Liver (tissue), 9 donors: Measurements from ENCODE around the gene ZNF775. TPM values are rescaled to one million over a fixed set of nuclear protein-coding genes. Genes with fewer than 3 reads are reported as not detected.

Experiments
- DNase-seq: peaks from one replicate; pipeline ENCODE4 v3.0.0-alpha.2; 2017; ENCODE audit warnings: low spot score
- H3K27ac ChIP-seq, 2 donors: one replicate each; pipeline ENCODE4 v1.7.0; 2013; ENCODE audit warnings: inconsistent platforms in 2 of 2, low read length in 2 of 2, control low read depth in 1 of 2, low read depth in 1 of 2, mild to moderate bottlenecking in 1 of 2
- H3K27me3 ChIP-seq, 4 donors: one replicate each; pipeline versions ENCODE4 v1.6.1 to v1.7.0; 2013; ENCODE audit warnings: low read length in 3 of 4, inconsistent platforms in 1 of 4, mild to moderate bottlenecking in 1 of 4, moderate library complexity in 1 of 4; ENCODE audit not compliant: control insufficient read depth in 4 of 4, insufficient read depth in 4 of 4
- H3K36me3 ChIP-seq, 4 donors: one replicate each; pipeline versions ENCODE4 v1.6.1 to v1.7.0; 2013; ENCODE audit warnings: low read length in 3 of 4, mild to moderate bottlenecking in 3 of 4, low read depth in 1 of 4, moderate library complexity in 1 of 4; ENCODE audit not compliant: control insufficient read depth in 4 of 4, insufficient read depth in 3 of 4
- H3K4me1 ChIP-seq, 4 donors: one replicate each; pipeline versions ENCODE4 v1.6.1 to v1.7.0; 2013; ENCODE audit warnings: low read length in 3 of 4, mild to moderate bottlenecking in 3 of 4, moderate library complexity in 1 of 4; ENCODE audit not compliant: control insufficient read depth in 4 of 4, insufficient read depth in 4 of 4
- H3K4me3 ChIP-seq, 3 donors: one replicate each; pipeline versions ENCODE4 v1.6.1 to v1.7.0; 2013; ENCODE audit warnings: low read length in 3 of 3, control low read depth in 1 of 3, low read depth in 1 of 3, mild to moderate bottlenecking in 1 of 3
- H3K9ac ChIP-seq, 2 donors: one replicate each; pipeline ENCODE4 v1.7.0; 2013; ENCODE audit warnings: low read length in 2 of 2, mild to moderate bottlenecking in 2 of 2, moderate library complexity in 2 of 2, control low read depth in 1 of 2, low read depth in 1 of 2
- H3K9me3 ChIP-seq, 4 donors: one replicate each; pipeline versions ENCODE4 v1.6.1 to v1.7.0; 2013; ENCODE audit warnings: low read length in 3 of 4; ENCODE audit not compliant: control insufficient read depth in 4 of 4
- EGR1 ChIP-seq, 2 donors: IDR thresholded peaks; 2 replicates each; pipeline ENCODE4 v1.6.1; 2016 to 2018; ENCODE audit warnings: antibody characterized with exemption in 2 of 2, low read depth in 2 of 2
- FOXA1 ChIP-seq: IDR thresholded peaks from 2 replicates; pipeline ENCODE4 v1.6.1; 2016; ENCODE audit warnings: antibody characterized with exemption
- GABPA ChIP-seq, 2 donors: IDR thresholded peaks in 1 of 2; conservative IDR thresholded peaks in 1 of 2; 2 replicates each; pipeline ENCODE4 v1.6.1; 2016; ENCODE audit warnings: antibody characterized with exemption in 2 of 2, mild to moderate bottlenecking in 1 of 2, moderate library complexity in 1 of 2
- HNF4A ChIP-seq, 2 donors: conservative IDR thresholded peaks; 2 replicates each; pipeline ENCODE4 v1.6.1; 2016; ENCODE audit warnings: antibody characterized with exemption in 2 of 2, mild to moderate bottlenecking in 2 of 2
- HNF4G ChIP-seq: IDR thresholded peaks from 2 replicates; pipeline ENCODE4 v1.6.1; 2016; ENCODE audit warnings: antibody characterized with exemption
- JUND ChIP-seq, 2 donors: IDR thresholded peaks; 2 replicates each; pipeline ENCODE4 v1.6.1; 2016; ENCODE audit warnings: antibody characterized with exemption in 2 of 2
- NR2F2 ChIP-seq: IDR thresholded peaks from 2 replicates; pipeline ENCODE4 v1.6.1; 2016; ENCODE audit warnings: antibody characterized with exemption
- RAD21 ChIP-seq, 2 donors: IDR thresholded peaks; 2 replicates each; pipeline ENCODE4 v1.6.1; 2016; ENCODE audit warnings: antibody characterized with exemption in 2 of 2, mild to moderate bottlenecking in 2 of 2
- RXRA ChIP-seq, 2 donors: IDR thresholded peaks; 2 replicates each; pipeline ENCODE4 v1.6.1; 2017 to 2018; ENCODE audit warnings: antibody characterized with exemption in 2 of 2, mild to moderate bottlenecking in 1 of 2
- SP1 ChIP-seq: IDR thresholded peaks from 2 replicates; pipeline ENCODE4 v1.6.1; 2018; ENCODE audit warnings: antibody characterized with exemption, mild to moderate bottlenecking
- TAF1 ChIP-seq: conservative IDR thresholded peaks from 2 replicates; pipeline ENCODE4 v1.6.1; 2016; ENCODE audit warnings: antibody characterized with exemption, mild to moderate bottlenecking
- YY1 ChIP-seq: IDR thresholded peaks from 2 replicates; pipeline ENCODE4 v1.6.1; 2016; ENCODE audit warnings: antibody characterized with exemption, mild to moderate bottlenecking
- WGBS: extraction: QIAGEN DNeasy Blood & Tissue Kit; methylation state at CpG from one replicate; pipeline ENCODE4 v1.1.7; 2013; 5-methylcytosine and 5-hydroxymethylcytosine counted together
- polyA plus RNA-seq, 2 donors: library from polyadenylated mRNA; stranded (reverse) in 1 of 2; unstranded in 1 of 2; fragments of 200-250 nt in 1 of 2; fragments of >200 nt in 1 of 2; fragmentation: Nextera tagmentation in 1 of 2; extraction: Ambion mirVana in 1 of 2; gene quantifications; one replicate each; pipeline versions ENCODE4 v1.2.1 to v1.2.3, GENCODE V29; 2013 to 2015
- total RNA-seq, 2 donors: library from RNA; depleted of rRNA; stranded (reverse); fragments of >200 nt; gene quantifications; one replicate each; pipeline ENCODE4 v1.2.3, GENCODE V29; 2014
- TF ChIP-seq, protein P1 (sequence below): fragments of 150-350 bp; IDR thresholded peaks from 2 replicates; pipeline ENCODE4 v1.5.1; 2017; ENCODE audit warnings: improper control_type of control experiment, low read depth, low read length; ENCODE audit not compliant: missing input control
- TF ChIP-seq, protein P2 (sequence below): IDR thresholded peaks from 2 replicates; pipeline ENCODE4 v1.6.1; 2016; ENCODE audit warnings: antibody characterized with exemption
- TF ChIP-seq, protein P3 (sequence below): IDR thresholded peaks from 2 replicates; pipeline ENCODE4 v1.6.1; 2016; ENCODE audit warnings: antibody characterized with exemption
- TF ChIP-seq, protein P4 (sequence below): IDR thresholded peaks from 2 replicates; pipeline ENCODE4 v1.6.1; 2016; ENCODE audit warnings: antibody characterized with exemption
- TF ChIP-seq, protein P5 (sequence below): IDR thresholded peaks from 2 replicates; pipeline ENCODE4 v1.6.1; 2016; ENCODE audit warnings: antibody characterized with exemption, mild to moderate bottlenecking
- donor health status: healthy.
- donor health status: healthy.
- donor health status: healthy.
- donor health status: healthy.
- donor health status: healthy.

Gene ZNF775
- total and polyA plus RNA-seq, 4 donors, result 0.08 to 3.1 (median 0.52) TPM

DNA sequence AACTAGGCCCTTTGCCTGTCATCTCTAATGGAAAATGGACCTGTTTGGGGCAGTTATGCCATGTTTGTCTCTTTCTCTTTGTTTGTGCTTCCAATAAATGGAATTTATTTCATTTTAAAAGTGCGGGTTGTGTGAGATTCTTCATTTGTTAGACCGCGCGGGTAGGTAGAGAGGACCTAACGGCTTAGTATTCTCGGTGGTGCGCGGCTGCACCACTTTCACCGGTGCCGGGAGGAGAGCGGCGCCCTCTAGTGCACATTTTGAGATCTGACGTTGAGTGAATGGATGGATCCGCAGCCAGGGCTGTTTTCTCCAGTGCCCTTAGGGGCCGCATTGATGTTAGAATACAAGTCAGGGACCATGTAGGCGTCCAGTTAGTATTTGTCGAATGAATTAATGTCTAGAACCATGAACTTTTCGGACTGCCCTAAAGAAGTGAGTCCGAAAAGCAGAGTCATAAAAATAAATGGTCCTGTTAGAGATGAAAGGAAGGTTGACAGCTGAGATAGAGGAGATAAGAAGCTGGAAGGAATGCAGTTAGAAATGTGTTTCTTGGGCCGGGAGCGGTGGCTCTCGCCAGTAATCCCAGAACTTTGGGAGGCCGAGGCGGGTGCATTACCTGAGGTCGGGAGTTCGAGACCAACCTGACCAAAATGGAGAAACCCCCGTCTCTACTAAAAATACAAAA, 42.0 kb downstream of the ZNF775 start:
- H3K9ac ChIP-seq, result peak overlapping the region; percentile 10 to 20

More for the DNA sequence above, 42.0 kb downstream of the ZNF775 start:
- Histone ChIP-seq H3K9me3 (no peaks in the 10 kb centered on the region), H3K27ac (no peak overlapping the region), H3K4me1 (peaks cover 0 to 10% (median 7%) of the 10 kb centered on the region in 4 donors), H3K4me3 (no peak overlapping the region), H3K36me3 (no peaks in the 10 kb centered on the region), H3K27me3 (no peaks in the 10 kb centered on the region)
- 17% methylated on average over 27 of the region's 27 CpGs for WGBS
- peak; percentile 95 to 96 for TF ChIP-seq RAD21 (IDR thresholded peaks at IDR 0.05)
- TF ChIP-seq, protein P1, sequence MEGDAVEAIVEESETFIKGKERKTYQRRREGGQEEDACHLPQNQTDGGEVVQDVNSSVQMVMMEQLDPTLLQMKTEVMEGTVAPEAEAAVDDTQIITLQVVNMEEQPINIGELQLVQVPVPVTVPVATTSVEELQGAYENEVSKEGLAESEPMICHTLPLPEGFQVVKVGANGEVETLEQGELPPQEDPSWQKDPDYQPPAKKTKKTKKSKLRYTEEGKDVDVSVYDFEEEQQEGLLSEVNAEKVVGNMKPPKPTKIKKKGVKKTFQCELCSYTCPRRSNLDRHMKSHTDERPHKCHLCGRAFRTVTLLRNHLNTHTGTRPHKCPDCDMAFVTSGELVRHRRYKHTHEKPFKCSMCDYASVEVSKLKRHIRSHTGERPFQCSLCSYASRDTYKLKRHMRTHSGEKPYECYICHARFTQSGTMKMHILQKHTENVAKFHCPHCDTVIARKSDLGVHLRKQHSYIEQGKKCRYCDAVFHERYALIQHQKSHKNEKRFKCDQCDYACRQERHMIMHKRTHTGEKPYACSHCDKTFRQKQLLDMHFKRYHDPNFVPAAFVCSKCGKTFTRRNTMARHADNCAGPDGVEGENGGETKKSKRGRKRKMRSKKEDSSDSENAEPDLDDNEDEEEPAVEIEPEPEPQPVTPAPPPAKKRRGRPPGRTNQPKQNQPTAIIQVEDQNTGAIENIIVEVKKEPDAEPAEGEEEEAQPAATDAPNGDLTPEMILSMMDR, result peak; percentile 81
- TF ChIP-seq RXRA (IDR thresholded peaks at IDR 0.05), result peak in 1 of 2 donors; percentile 6
- TF ChIP-seq EGR1 (IDR thresholded peaks at IDR 0.05; ENCODE audit: low read depth in 2 of 2), result no peak
- TF ChIP-seq NR2F2, result peak; percentile 11
- TF ChIP-seq SP1, result peak; percentile 22
- TF ChIP-seq JUND (IDR thresholded peaks at IDR 0.05), result no peak
- TF ChIP-seq, protein P2, sequence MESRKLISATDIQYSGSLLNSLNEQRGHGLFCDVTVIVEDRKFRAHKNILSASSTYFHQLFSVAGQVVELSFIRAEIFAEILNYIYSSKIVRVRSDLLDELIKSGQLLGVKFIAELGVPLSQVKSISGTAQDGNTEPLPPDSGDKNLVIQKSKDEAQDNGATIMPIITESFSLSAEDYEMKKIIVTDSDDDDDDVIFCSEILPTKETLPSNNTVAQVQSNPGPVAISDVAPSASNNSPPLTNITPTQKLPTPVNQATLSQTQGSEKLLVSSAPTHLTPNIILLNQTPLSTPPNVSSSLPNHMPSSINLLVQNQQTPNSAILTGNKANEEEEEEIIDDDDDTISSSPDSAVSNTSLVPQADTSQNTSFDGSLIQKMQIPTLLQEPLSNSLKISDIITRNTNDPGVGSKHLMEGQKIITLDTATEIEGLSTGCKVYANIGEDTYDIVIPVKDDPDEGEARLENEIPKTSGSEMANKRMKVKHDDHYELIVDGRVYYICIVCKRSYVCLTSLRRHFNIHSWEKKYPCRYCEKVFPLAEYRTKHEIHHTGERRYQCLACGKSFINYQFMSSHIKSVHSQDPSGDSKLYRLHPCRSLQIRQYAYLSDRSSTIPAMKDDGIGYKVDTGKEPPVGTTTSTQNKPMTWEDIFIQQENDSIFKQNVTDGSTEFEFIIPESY, result no peak
- TF ChIP-seq, protein P3, sequence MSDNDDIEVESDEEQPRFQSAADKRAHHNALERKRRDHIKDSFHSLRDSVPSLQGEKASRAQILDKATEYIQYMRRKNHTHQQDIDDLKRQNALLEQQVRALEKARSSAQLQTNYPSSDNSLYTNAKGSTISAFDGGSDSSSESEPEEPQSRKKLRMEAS, result no peak
- TF ChIP-seq, protein P4, sequence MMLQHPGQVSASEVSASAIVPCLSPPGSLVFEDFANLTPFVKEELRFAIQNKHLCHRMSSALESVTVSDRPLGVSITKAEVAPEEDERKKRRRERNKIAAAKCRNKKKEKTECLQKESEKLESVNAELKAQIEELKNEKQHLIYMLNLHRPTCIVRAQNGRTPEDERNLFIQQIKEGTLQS, result no peak
- no peak for TF ChIP-seq GABPA (IDR thresholded peaks at IDR 0.05 in 1 of 2, conservative IDR thresholded peaks at IDR 0.05 in 1 of 2)
- no peak for TF ChIP-seq TAF1
- peak; percentile 22 for TF ChIP-seq YY1
- TF ChIP-seq HNF4A (conservative IDR thresholded peaks at IDR 0.05), result peak in 1 of 2 donors; percentile 24
- TF ChIP-seq, protein P5, sequence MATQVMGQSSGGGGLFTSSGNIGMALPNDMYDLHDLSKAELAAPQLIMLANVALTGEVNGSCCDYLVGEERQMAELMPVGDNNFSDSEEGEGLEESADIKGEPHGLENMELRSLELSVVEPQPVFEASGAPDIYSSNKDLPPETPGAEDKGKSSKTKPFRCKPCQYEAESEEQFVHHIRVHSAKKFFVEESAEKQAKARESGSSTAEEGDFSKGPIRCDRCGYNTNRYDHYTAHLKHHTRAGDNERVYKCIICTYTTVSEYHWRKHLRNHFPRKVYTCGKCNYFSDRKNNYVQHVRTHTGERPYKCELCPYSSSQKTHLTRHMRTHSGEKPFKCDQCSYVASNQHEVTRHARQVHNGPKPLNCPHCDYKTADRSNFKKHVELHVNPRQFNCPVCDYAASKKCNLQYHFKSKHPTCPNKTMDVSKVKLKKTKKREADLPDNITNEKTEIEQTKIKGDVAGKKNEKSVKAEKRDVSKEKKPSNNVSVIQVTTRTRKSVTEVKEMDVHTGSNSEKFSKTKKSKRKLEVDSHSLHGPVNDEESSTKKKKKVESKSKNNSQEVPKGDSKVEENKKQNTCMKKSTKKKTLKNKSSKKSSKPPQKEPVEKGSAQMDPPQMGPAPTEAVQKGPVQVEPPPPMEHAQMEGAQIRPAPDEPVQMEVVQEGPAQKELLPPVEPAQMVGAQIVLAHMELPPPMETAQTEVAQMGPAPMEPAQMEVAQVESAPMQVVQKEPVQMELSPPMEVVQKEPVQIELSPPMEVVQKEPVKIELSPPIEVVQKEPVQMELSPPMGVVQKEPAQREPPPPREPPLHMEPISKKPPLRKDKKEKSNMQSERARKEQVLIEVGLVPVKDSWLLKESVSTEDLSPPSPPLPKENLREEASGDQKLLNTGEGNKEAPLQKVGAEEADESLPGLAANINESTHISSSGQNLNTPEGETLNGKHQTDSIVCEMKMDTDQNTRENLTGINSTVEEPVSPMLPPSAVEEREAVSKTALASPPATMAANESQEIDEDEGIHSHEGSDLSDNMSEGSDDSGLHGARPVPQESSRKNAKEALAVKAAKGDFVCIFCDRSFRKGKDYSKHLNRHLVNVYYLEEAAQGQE, result no peak
- no peak for TF ChIP-seq HNF4G
- TF ChIP-seq FOXA1, result no peak
- DNase-seq, result peak; percentile 84
